Left hindlimb (tissue), 1 donor: ENCODE data around the gene GJA4.

Source experiments
- DNase-seq: peaks from one replicate; pipeline ENCODE4 v3.0.0-alpha.2; 2018

GJA4 gene

GRCh38 chr1:34792868-34793727, at the start of gene GJA4:
TSS of gene GJA4 (plus strand) at chr1:34792999. CDS start at chr1:34794214, 1,215 bp downstream.
- DNase-seq, result no peak

GRCh38 chr1:34743775-34744174, 49.0 kb upstream of the GJA4 start:
- no peak for DNase-seq

- DNase-seq, result no peak
These were observed 47.9 kb upstream of the GJA4 start for GRCh38 chr1:34744851-34745250.

- no peak for DNase-seq
These were observed 47.1 kb upstream of the GJA4 start for GRCh38 chr1:34745666-34746065.

GRCh38 chr1:34746101-34746500, 46.7 kb upstream of the GJA4 start:
- no peak for DNase-seq

GRCh38 chr1:34746785-34747637, 45.8 kb upstream of the GJA4 start:
- no peak for DNase-seq

- no peak for DNase-seq
These were observed 45.2 kb upstream of the GJA4 start for GRCh38 chr1:34747638-34747941.

- DNase-seq, result no peak
These were observed 42.8 kb upstream of the GJA4 start for GRCh38 chr1:34749992-34750391.

- DNase-seq, result no peak
These were observed 42.2 kb upstream of the GJA4 start for GRCh38 chr1:34750610-34751009.

GRCh38 chr1:34753163-34753562, 39.6 kb upstream of the GJA4 start:
- DNase-seq, result no peak

- no peak for DNase-seq
These were observed 37.7 kb upstream of the GJA4 start, which contains the start of gene GJB5 for GRCh38 chr1:34754964-34755637. TSS of gene GJB5 (plus strand) at chr1:34755047. CDS start at chr1:34757331, 2,284 bp downstream.

- DNase-seq, result no peak
These were observed 36.8 kb upstream of the GJA4 start for GRCh38 chr1:34755961-34756360.

- no peak for DNase-seq
These were observed 35.4 kb upstream of the GJA4 start for GRCh38 chr1:34757386-34757785.

- DNase-seq, result no peak
These were observed 34.0 kb upstream of the GJA4 start for GRCh38 chr1:34758751-34759150.

- DNase-seq, result no peak
These were observed 33.1 kb upstream of the GJA4 start, which contains the start of gene GJB4 for GRCh38 chr1:34759503-34760357. TSS of gene GJB4 (plus strand) at chr1:34759740. CDS start at chr1:34761255, 1,515 bp downstream.

- DNase-seq, result no peak
These were observed 31.5 kb upstream of the GJA4 start for GRCh38 chr1:34761176-34761761.

GRCh38 chr1:34761776-34762307, 31.0 kb upstream of the GJA4 start:
- DNase-seq, result no peak

GRCh38 chr1:34762474-34763141, 30.2 kb upstream of the GJA4 start:
- no peak for DNase-seq

- no peak for DNase-seq
These were observed 29.5 kb upstream of the GJA4 start for GRCh38 chr1:34763142-34763781.

- DNase-seq, result no peak
These were observed 23.9 kb upstream of the GJA4 start for GRCh38 chr1:34768856-34769255.
